ENCODE data around the gene ARX.

GRCh38 chrX:25018682-25019081 is 2.9 kb upstream of the ARX start:
- TF ChIP-seq CTCF (IDR thresholded peaks at IDR 0.05) (no peak), POLR2A (IDR thresholded peaks at IDR 0.05) (no peak), POLR2AphosphoS5 (IDR thresholded peaks at IDR 0.05) (no peak), EP300 (IDR thresholded peaks at IDR 0.05) (no peak)
